Activated naive CD8-positive, alpha-beta T cell (primary cell): Measurements from ENCODE around the gene GLI3.

Experiments used
- H3K27ac Mint-ChIP-seq: one replicate; pipeline ENCODE4 v1.8.0; 2021; ENCODE audit warnings: mixed read lengths
- H3K27me3 Mint-ChIP-seq: one replicate; pipeline ENCODE4 v1.8.0; 2021; ENCODE audit warnings: mixed read lengths
- H3K36me3 Mint-ChIP-seq: one replicate; pipeline ENCODE4 v1.8.0; 2021; ENCODE audit warnings: mixed read lengths
- H3K4me1 Mint-ChIP-seq: one replicate; pipeline ENCODE4 v1.8.0; 2021; ENCODE audit warnings: low read depth, mixed read lengths
- H3K4me3 Mint-ChIP-seq: one replicate; pipeline ENCODE4 v1.8.0; 2021; ENCODE audit warnings: mild to moderate bottlenecking, mixed read lengths
- H3K9me3 Mint-ChIP-seq: one replicate; pipeline ENCODE4 v1.8.0; 2021; ENCODE audit warnings: low read depth, mixed read lengths

The GLI3 gene

GRCh38 chr7:42137941-42138340, 99.1 kb downstream of the GLI3 start:
- H3K27ac Mint-ChIP-seq: no peak overlapping the region
- H3K4me3 Mint-ChIP-seq: no peak overlapping the region
- no peaks in the 10 kb centered on the region for H3K4me1 Mint-ChIP-seq
- H3K27me3 Mint-ChIP-seq: peaks cover 4% of the 10 kb centered on the region
- H3K36me3 Mint-ChIP-seq: no peaks in the 10 kb centered on the region
- no peaks in the 10 kb centered on the region for H3K9me3 Mint-ChIP-seq

- H3K27me3 Mint-ChIP-seq: peaks cover 4% of the 10 kb centered on the region
- no peak overlapping the region for H3K27ac Mint-ChIP-seq
- no peaks in the 10 kb centered on the region for H3K9me3 Mint-ChIP-seq
- H3K4me1 Mint-ChIP-seq: no peaks in the 10 kb centered on the region
- no peaks in the 10 kb centered on the region for H3K36me3 Mint-ChIP-seq
- H3K4me3 Mint-ChIP-seq: no peak overlapping the region
These were observed 99.6 kb downstream of the GLI3 start for GRCh38 chr7:42137431-42137830.

GRCh38 chr7:42135728-42136127, 101.3 kb downstream of the GLI3 start:
- peaks cover 4% of the 10 kb centered on the region for H3K27me3 Mint-ChIP-seq
- H3K27ac Mint-ChIP-seq: no peak overlapping the region
- no peaks in the 10 kb centered on the region for H3K9me3 Mint-ChIP-seq
- no peaks in the 10 kb centered on the region for H3K4me1 Mint-ChIP-seq
- H3K36me3 Mint-ChIP-seq: no peaks in the 10 kb centered on the region
- no peak overlapping the region for H3K4me3 Mint-ChIP-seq

GRCh38 chr7:42134276-42134876, 102.6 kb downstream of the GLI3 start:
- Mint-ChIP-seq H3K9me3 (no peaks in the 10 kb centered on the region), H3K27me3 (no peaks in the 10 kb centered on the region), H3K36me3 (no peaks in the 10 kb centered on the region), H3K4me3 (no peak overlapping the region), H3K4me1 (no peaks in the 10 kb centered on the region), H3K27ac (no peak overlapping the region)

GRCh38 chr7:42133321-42133720, 103.7 kb downstream of the GLI3 start:
- no peaks in the 10 kb centered on the region for H3K27me3 Mint-ChIP-seq
- H3K27ac Mint-ChIP-seq: no peak overlapping the region

GRCh38 chr7:42128703-42129102, 108.3 kb downstream of the GLI3 start:
- Mint-ChIP-seq H3K36me3 (no peaks in the 10 kb centered on the region), H3K27ac (no peak overlapping the region), H3K9me3 (no peaks in the 10 kb centered on the region), H3K27me3 (no peaks in the 10 kb centered on the region), H3K4me1 (no peaks in the 10 kb centered on the region), H3K4me3 (no peak overlapping the region)

More at GRCh38 chr7:42133321-42133720, 103.7 kb downstream of the GLI3 start:
- Mint-ChIP-seq H3K36me3 (no peaks in the 10 kb centered on the region), H3K4me1 (no peaks in the 10 kb centered on the region), H3K9me3 (no peaks in the 10 kb centered on the region), H3K4me3 (no peak overlapping the region)

- Mint-ChIP-seq H3K27ac (no peak overlapping the region), H3K36me3 (no peaks in the 10 kb centered on the region), H3K4me3 (no peak overlapping the region), H3K27me3 (no peaks in the 10 kb centered on the region), H3K9me3 (no peaks in the 10 kb centered on the region), H3K4me1 (no peaks in the 10 kb centered on the region)
These were observed 109.8 kb downstream of the GLI3 start for GRCh38 chr7:42127232-42127622.

GRCh38 chr7:42126475-42127231, 110.4 kb downstream of the GLI3 start:
- no peaks in the 10 kb centered on the region for H3K4me1 Mint-ChIP-seq
- no peaks in the 10 kb centered on the region for H3K9me3 Mint-ChIP-seq
- H3K36me3 Mint-ChIP-seq: no peaks in the 10 kb centered on the region
- H3K27ac Mint-ChIP-seq: no peak overlapping the region
- no peaks in the 10 kb centered on the region for H3K27me3 Mint-ChIP-seq
- H3K4me3 Mint-ChIP-seq: no peak overlapping the region

GRCh38 chr7:42125321-42125720, 111.7 kb downstream of the GLI3 start:
- no peaks in the 10 kb centered on the region for H3K27me3 Mint-ChIP-seq
- H3K4me1 Mint-ChIP-seq: no peaks in the 10 kb centered on the region
- H3K27ac Mint-ChIP-seq: no peak overlapping the region
- no peaks in the 10 kb centered on the region for H3K36me3 Mint-ChIP-seq
- no peak overlapping the region for H3K4me3 Mint-ChIP-seq
- H3K9me3 Mint-ChIP-seq: no peaks in the 10 kb centered on the region

GRCh38 chr7:42123716-42124115, 113.3 kb downstream of the GLI3 start:
- Mint-ChIP-seq H3K27me3 (no peaks in the 10 kb centered on the region), H3K27ac (no peak overlapping the region), H3K4me3 (no peak overlapping the region), H3K9me3 (no peaks in the 10 kb centered on the region), H3K36me3 (no peaks in the 10 kb centered on the region), H3K4me1 (no peaks in the 10 kb centered on the region)

GRCh38 chr7:42120191-42120590, 116.8 kb downstream of the GLI3 start:
- H3K36me3 Mint-ChIP-seq: no peaks in the 10 kb centered on the region
- H3K27ac Mint-ChIP-seq: no peak overlapping the region
- no peaks in the 10 kb centered on the region for H3K27me3 Mint-ChIP-seq
- no peak overlapping the region for H3K4me3 Mint-ChIP-seq
- no peaks in the 10 kb centered on the region for H3K4me1 Mint-ChIP-seq
- no peaks in the 10 kb centered on the region for H3K9me3 Mint-ChIP-seq

- Mint-ChIP-seq H3K27me3 (no peaks in the 10 kb centered on the region), H3K27ac (no peak overlapping the region), H3K4me1 (no peaks in the 10 kb centered on the region), H3K4me3 (no peak overlapping the region), H3K9me3 (no peaks in the 10 kb centered on the region), H3K36me3 (no peaks in the 10 kb centered on the region)
These were observed 119.8 kb downstream of the GLI3 start for GRCh38 chr7:42117201-42117600.

- Mint-ChIP-seq H3K4me3 (no peak overlapping the region), H3K36me3 (no peaks in the 10 kb centered on the region), H3K4me1 (no peaks in the 10 kb centered on the region), H3K27ac (no peak overlapping the region), H3K9me3 (no peaks in the 10 kb centered on the region), H3K27me3 (no peaks in the 10 kb centered on the region)
These were observed 121.2 kb downstream of the GLI3 start for GRCh38 chr7:42115795-42116194.

GRCh38 chr7:42110333-42110732, 126.7 kb downstream of the GLI3 start:
- Mint-ChIP-seq H3K9me3 (no peaks in the 10 kb centered on the region), H3K4me1 (no peaks in the 10 kb centered on the region), H3K27me3 (peaks cover 2% of the 10 kb centered on the region), H3K27ac (no peak overlapping the region), H3K36me3 (no peaks in the 10 kb centered on the region), H3K4me3 (no peak overlapping the region)

GRCh38 chr7:42108803-42109528, 128.0 kb downstream of the GLI3 start:
- Mint-ChIP-seq H3K4me3 (no peak overlapping the region), H3K4me1 (no peaks in the 10 kb centered on the region), H3K27ac (no peak overlapping the region), H3K9me3 (no peaks in the 10 kb centered on the region), H3K27me3 (peaks cover 2% of the 10 kb centered on the region), H3K36me3 (no peaks in the 10 kb centered on the region)
